ENCODE results near the gene PSMA5. TPM values are rescaled to one million over a fixed set of nuclear protein-coding genes. Genes with fewer than 3 reads are reported as not detected.
A peak's percentile ranks its signal among the peaks of the same experiment; 100 is the strongest.

PSMA5 gene
- total RNA-seq, 1 donor from 2014 or later, result 84.9 TPM

GRCh38 chr1:109412551-109412950 is 13.7 kb downstream of the PSMA5 start:
- no peak overlapping the region for H3K27ac Mint-ChIP-seq (ENCODE audit: unreplicated experiment)
- H3K9me3 Mint-ChIP-seq (ENCODE audit: unreplicated experiment), result no peaks in the 10 kb centered on the region
- DNase-seq (ENCODE audit: low spot score), result no peak
- peaks cover 44% of the 10 kb centered on the region for H3K36me3 Mint-ChIP-seq (ENCODE audit: low read depth, unreplicated experiment)
- TF ChIP-seq CTCF (IDR thresholded peaks at IDR 0.05; ENCODE audit: unreplicated experiment), result no peak
- no peak overlapping the region for H3K4me3 Mint-ChIP-seq (ENCODE audit: unreplicated experiment)
- H3K4me1 Mint-ChIP-seq (ENCODE audit: unreplicated experiment), result no peaks in the 10 kb centered on the region
- H3K27me3 Mint-ChIP-seq (ENCODE audit: unreplicated experiment), result peaks cover 1% of the 10 kb centered on the region

GRCh38 chr1:109404838-109405237 is 21.4 kb downstream of the PSMA5 start:
- no peak for DNase-seq (ENCODE audit: low spot score)
- Mint-ChIP-seq H3K4me1 (ENCODE audit: unreplicated experiment) (no peaks in the 10 kb centered on the region), H3K27me3 (ENCODE audit: unreplicated experiment) (peaks cover 2% of the 10 kb centered on the region), H3K36me3 (ENCODE audit: low read depth, unreplicated experiment) (peaks cover 18% of the 10 kb centered on the region), H3K27ac (ENCODE audit: unreplicated experiment) (no peak overlapping the region), H3K4me3 (ENCODE audit: unreplicated experiment) (no peak overlapping the region), H3K9me3 (ENCODE audit: unreplicated experiment) (no peaks in the 10 kb centered on the region)
- TF ChIP-seq CTCF (IDR thresholded peaks at IDR 0.05; ENCODE audit: unreplicated experiment), result no peak

- no peak for TF ChIP-seq CTCF (IDR thresholded peaks at IDR 0.05; ENCODE audit: unreplicated experiment)
- H3K4me1 Mint-ChIP-seq (ENCODE audit: unreplicated experiment), result peaks cover 12% of the 10 kb centered on the region
These were observed 24.2 kb downstream of the PSMA5 start for GRCh38 chr1:109402025-109402424.

GRCh38 chr1:109400035-109400655 is 26.1 kb downstream of the PSMA5 start:
- Mint-ChIP-seq H3K27ac (ENCODE audit: unreplicated experiment) (no peak overlapping the region), H3K9me3 (ENCODE audit: unreplicated experiment) (no peaks in the 10 kb centered on the region), H3K4me1 (ENCODE audit: unreplicated experiment) (peaks cover 30% of the 10 kb centered on the region), H3K4me3 (ENCODE audit: unreplicated experiment) (no peak overlapping the region), H3K27me3 (ENCODE audit: unreplicated experiment) (peaks cover 4% of the 10 kb centered on the region), H3K36me3 (ENCODE audit: low read depth, unreplicated experiment) (peaks cover 4% of the 10 kb centered on the region)
- TF ChIP-seq CTCF (IDR thresholded peaks at IDR 0.05; ENCODE audit: unreplicated experiment), result no peak
- no peak for DNase-seq (ENCODE audit: low spot score)

More at GRCh38 chr1:109402025-109402424, 24.2 kb downstream of the PSMA5 start:
- H3K9me3 Mint-ChIP-seq (ENCODE audit: unreplicated experiment), result no peaks in the 10 kb centered on the region
- no peak overlapping the region for H3K4me3 Mint-ChIP-seq (ENCODE audit: unreplicated experiment)
- no peak for DNase-seq (ENCODE audit: low spot score)
- peaks cover 3% of the 10 kb centered on the region for H3K27me3 Mint-ChIP-seq (ENCODE audit: unreplicated experiment)
- no peak overlapping the region for H3K27ac Mint-ChIP-seq (ENCODE audit: unreplicated experiment)
- H3K36me3 Mint-ChIP-seq (ENCODE audit: low read depth, unreplicated experiment), result peaks cover 4% of the 10 kb centered on the region

GRCh38 chr1:109399326-109399957 is 26.8 kb downstream of the PSMA5 start:
- DNase-seq (ENCODE audit: low spot score), result peak; percentile 45
- Mint-ChIP-seq H3K27ac (ENCODE audit: unreplicated experiment) (no peak overlapping the region), H3K4me3 (ENCODE audit: unreplicated experiment) (no peak overlapping the region)

More at GRCh38 chr1:109399326-109399957, 26.8 kb downstream of the PSMA5 start:
- Mint-ChIP-seq H3K27me3 (ENCODE audit: unreplicated experiment) (peaks cover 4% of the 10 kb centered on the region), H3K36me3 (ENCODE audit: low read depth, unreplicated experiment) (peaks cover 4% of the 10 kb centered on the region), H3K4me1 (ENCODE audit: unreplicated experiment) (peaks cover 30% of the 10 kb centered on the region), H3K9me3 (ENCODE audit: unreplicated experiment) (no peaks in the 10 kb centered on the region)
- TF ChIP-seq CTCF (IDR thresholded peaks at IDR 0.05; ENCODE audit: unreplicated experiment), result peak; percentile 95

Data from endothelial cell (in vitro differentiated cells).